MM.1S (cell line): Measurements from ENCODE around the gene FPGS.
"Not testable (repeated sequence)": the region's sequence is repeated elsewhere in the genome, so short reads cannot be mapped to it uniquely, and the experiment has no call there.

ENCODE experiments used
- DNase-seq: peaks from one replicate; pipeline ENCODE4 v3.0.0-alpha.2; 2015
- H2AFZ ChIP-seq: fragments of 300-600 bp; sonication (generic); 2 replicates; pipeline ENCODE4 v1.6.0; 2016; ENCODE audit warnings: antibody characterized with exemption, low read length
- H3F3A ChIP-seq: fragments of 300-600 bp; sonication (generic); 2 replicates; pipeline ENCODE4 v1.6.1; 2016; ENCODE audit warnings: mild to moderate bottlenecking, antibody characterized with exemption, low read length, moderate library complexity, mixed read lengths; ENCODE audit not compliant: insufficient read depth
- H3K27ac ChIP-seq: fragments of 300-600 bp; sonication (generic); 2 replicates; pipeline ENCODE4 v1.5.1; 2016; ENCODE audit warnings: mild to moderate bottlenecking, low read length
- H3K27me3 ChIP-seq: fragments of 300-600 bp; sonication (generic); replicated peaks from 2 replicates; pipeline ENCODE4 v1.6.0; 2016; ENCODE audit warnings: low read length; ENCODE audit not compliant: insufficient read depth
- H3K36me3 ChIP-seq: fragments of 300-600 bp; sonication (generic); replicated peaks from 2 replicates; pipeline ENCODE4 v1.6.1; 2016; ENCODE audit warnings: mild to moderate bottlenecking, low read length, mixed read lengths; ENCODE audit not compliant: insufficient read depth
- H3K4me1 ChIP-seq: fragments of 300-600 bp; sonication (generic); 2 replicates; pipeline ENCODE4 v1.6.1; 2016; ENCODE audit warnings: low read length, mixed read lengths
- H3K4me2 ChIP-seq: fragments of 300-600 bp; sonication (generic); 2 replicates; pipeline ENCODE4 v1.6.0; 2016; ENCODE audit warnings: low read depth, low read length
- H3K4me3 ChIP-seq: fragments of 300-600 bp; sonication (generic); 2 replicates; pipeline ENCODE4 v1.5.1; 2016; ENCODE audit warnings: low read length, mixed read lengths
- H3K79me2 ChIP-seq: fragments of 300-600 bp; sonication (generic); 2 replicates; pipeline ENCODE4 v1.6.1; 2016; ENCODE audit warnings: mixed run types, low read length, mixed read lengths
- H3K9ac ChIP-seq: fragments of 300-600 bp; sonication (generic); 2 replicates; pipeline ENCODE4 v1.6.1; 2016; ENCODE audit warnings: low read length, mixed read lengths
- H3K9me2 ChIP-seq: fragments of 300-600 bp; sonication (generic); replicated peaks from 2 replicates; pipeline ENCODE4 v1.6.1; 2016; ENCODE audit warnings: mild to moderate bottlenecking, low read length, mixed read lengths; ENCODE audit not compliant: insufficient read depth
- H3K9me3 ChIP-seq: fragments of 300-600 bp; sonication (generic); replicated peaks from 2 replicates; pipeline ENCODE4 v1.6.1; 2016; ENCODE audit warnings: mild to moderate bottlenecking, low read length, mixed read lengths; ENCODE audit not compliant: insufficient read depth
- H4K20me1 ChIP-seq: fragments of 300-600 bp; sonication (generic); 2 replicates; pipeline ENCODE4 v1.6.1; 2016; ENCODE audit warnings: mild to moderate bottlenecking, low read length, moderate library complexity, mixed read lengths; ENCODE audit not compliant: insufficient read depth
- EZH2 ChIP-seq: fragments of 300-600 bp; sonication (generic); optimal IDR thresholded peaks from 2 replicates; pipeline ENCODE3; 2017; ENCODE audit warnings: low read depth, mild to moderate bottlenecking, antibody characterized with exemption, low read length, mixed read lengths
- EZH2phosphoT487 ChIP-seq: fragments of 300-600 bp; sonication (generic); IDR thresholded peaks from 2 replicates; pipeline ENCODE4 v1.6.1; 2018; ENCODE audit warnings: antibody characterized with exemption, low read length
- TF ChIP-seq, protein P1 (sequence below): fragments of 300-600 bp; sonication (generic); IDR thresholded peaks from 2 replicates; pipeline ENCODE4 v1.5.1; 2016; ENCODE audit warnings: antibody characterized with exemption, low read length, mixed read lengths

Gene FPGS

DNA sequence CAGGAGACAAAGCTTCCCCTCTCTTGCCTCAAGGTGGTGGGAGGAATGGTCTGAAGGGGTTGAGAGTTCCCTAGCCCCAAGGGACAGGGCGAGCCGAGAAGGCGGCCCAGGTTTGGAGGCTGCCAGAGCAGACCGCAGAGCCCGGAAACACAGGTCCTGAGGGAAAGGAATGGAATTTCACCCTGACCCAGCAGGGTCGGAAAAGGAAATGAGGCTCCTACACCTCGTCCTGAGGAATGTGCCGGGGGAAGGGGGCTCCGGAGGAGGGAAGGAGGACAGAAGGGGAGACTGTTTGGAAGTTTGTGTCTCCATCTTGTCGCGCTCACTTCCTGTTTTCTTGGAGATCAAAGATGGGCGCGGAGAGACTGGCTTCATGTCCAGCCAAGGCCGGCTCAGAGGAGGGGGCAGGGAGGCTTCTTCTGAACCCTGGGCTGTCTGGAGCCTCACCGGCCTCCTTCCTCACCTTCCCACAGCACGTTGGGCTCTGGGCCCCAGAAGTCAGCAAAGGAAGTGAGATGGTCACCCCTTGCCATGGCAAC is 42.2 kb downstream of the FPGS start:
- no peak overlapping the region for H2AFZ ChIP-seq
- TF ChIP-seq, protein P1, sequence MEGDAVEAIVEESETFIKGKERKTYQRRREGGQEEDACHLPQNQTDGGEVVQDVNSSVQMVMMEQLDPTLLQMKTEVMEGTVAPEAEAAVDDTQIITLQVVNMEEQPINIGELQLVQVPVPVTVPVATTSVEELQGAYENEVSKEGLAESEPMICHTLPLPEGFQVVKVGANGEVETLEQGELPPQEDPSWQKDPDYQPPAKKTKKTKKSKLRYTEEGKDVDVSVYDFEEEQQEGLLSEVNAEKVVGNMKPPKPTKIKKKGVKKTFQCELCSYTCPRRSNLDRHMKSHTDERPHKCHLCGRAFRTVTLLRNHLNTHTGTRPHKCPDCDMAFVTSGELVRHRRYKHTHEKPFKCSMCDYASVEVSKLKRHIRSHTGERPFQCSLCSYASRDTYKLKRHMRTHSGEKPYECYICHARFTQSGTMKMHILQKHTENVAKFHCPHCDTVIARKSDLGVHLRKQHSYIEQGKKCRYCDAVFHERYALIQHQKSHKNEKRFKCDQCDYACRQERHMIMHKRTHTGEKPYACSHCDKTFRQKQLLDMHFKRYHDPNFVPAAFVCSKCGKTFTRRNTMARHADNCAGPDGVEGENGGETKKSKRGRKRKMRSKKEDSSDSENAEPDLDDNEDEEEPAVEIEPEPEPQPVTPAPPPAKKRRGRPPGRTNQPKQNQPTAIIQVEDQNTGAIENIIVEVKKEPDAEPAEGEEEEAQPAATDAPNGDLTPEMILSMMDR = no peak
- no peak for TF ChIP-seq EZH2
- TF ChIP-seq EZH2phosphoT487 = no peak
- H3K9me2 ChIP-seq = no peaks in the 10 kb centered on the region
- no peak for DNase-seq
- H3K4me2 ChIP-seq = no peak overlapping the region
- H3K4me1 ChIP-seq = no peaks in the 10 kb centered on the region
- no peak overlapping the region for H3K9ac ChIP-seq
- H3K27me3 ChIP-seq = peaks cover 17% of the 10 kb centered on the region; the same call in 1 of the 2 replicates
- no peaks in the 10 kb centered on the region for H3K79me2 ChIP-seq
- H3K36me3 ChIP-seq = no peaks in the 10 kb centered on the region
- no peak overlapping the region for H3K27ac ChIP-seq
- H3K4me3 ChIP-seq = no peak overlapping the region
- H3K9me3 ChIP-seq = no peaks in the 10 kb centered on the region
- no peaks in the 10 kb centered on the region for H3F3A ChIP-seq
- H4K20me1 ChIP-seq = no peaks in the 10 kb centered on the region

DNA sequence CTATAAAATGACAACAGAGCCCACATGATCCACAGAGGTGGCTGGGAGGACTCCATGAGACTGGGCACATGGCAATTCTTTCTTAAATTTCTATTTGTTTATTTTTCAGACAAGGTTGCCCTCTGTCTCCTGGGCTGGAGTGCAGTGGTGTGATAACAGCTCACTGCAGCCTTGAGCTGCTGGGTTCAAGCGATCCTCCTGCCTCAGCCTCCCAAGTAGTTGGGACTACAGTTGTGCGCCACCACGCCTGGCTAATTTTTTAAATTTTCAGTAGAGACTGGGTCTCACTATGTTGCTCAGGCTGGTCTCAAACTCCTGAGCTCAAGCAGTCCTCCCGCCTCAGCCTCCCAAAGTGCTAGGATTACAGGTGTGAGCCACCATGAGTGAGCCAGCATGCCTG is 42.9 kb downstream of the FPGS start:
- not testable (repeated sequence) for H3K27ac ChIP-seq, DNase-seq, H2AFZ ChIP-seq, H3K9ac ChIP-seq, H3K4me3 ChIP-seq, H3F3A ChIP-seq, H3K4me2 ChIP-seq, H3K9me2 ChIP-seq, H3K9me3 ChIP-seq, H3K4me1 ChIP-seq, H3K36me3 ChIP-seq, H3K79me2 ChIP-seq, H4K20me1 ChIP-seq
- H3K27me3 ChIP-seq = peaks cover 10% of the 10 kb centered on the region; the same call in 1 of the 2 replicates

DNA sequence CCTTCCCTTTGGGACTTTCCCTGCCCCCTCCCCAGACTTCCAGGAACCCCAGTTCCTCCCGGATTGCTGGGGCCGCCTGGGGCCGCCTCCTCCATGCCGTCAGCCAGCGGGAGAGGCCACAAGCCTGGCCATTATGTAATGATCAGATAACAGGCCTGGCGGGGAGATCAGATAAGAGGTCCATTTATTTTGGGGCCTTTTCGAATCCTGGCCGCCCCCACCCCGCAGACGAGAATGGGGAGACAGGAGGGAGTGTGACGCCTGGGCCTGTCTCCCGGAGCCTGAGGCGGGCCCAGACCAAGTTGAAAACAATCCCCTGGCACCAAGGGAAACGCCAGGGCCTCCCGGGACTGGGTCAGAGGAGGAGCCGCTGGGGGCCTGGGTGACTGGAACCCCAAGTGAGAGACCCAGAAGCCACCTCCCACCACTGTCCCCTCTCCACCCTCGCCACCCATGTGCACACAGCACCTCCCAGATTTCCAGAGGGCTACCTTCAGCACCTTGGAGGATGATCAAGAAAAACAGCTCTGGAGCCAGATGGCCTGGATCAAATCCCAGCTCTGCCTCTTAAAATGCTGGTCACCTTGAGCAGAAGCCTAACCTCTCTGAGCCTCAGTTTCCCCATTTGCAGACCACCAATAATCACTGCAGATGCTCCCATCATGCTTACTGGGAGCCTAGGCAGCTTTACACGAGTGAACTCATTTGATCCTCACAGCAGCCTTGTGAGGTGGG is 43.9 kb downstream of the FPGS start:
- Histone ChIP-seq H3K9me3 (no peaks in the 10 kb centered on the region), H3K36me3 (no peaks in the 10 kb centered on the region), H3K27ac (no peak overlapping the region), H3F3A (no peaks in the 10 kb centered on the region), H3K79me2 (no peaks in the 10 kb centered on the region), H3K27me3 (peaks cover 7% of the 10 kb centered on the region; the same call in 1 of the 2 replicates), H3K4me2 (no peak overlapping the region), H3K9me2 (no peaks in the 10 kb centered on the region), H2AFZ (no peak overlapping the region), H3K9ac (no peak overlapping the region), H3K4me1 (no peaks in the 10 kb centered on the region), H4K20me1 (no peaks in the 10 kb centered on the region), H3K4me3 (no peak overlapping the region)
- TF ChIP-seq EZH2 = no peak
- TF ChIP-seq, protein P1 = no peak
- TF ChIP-seq EZH2phosphoT487 = no peak
- DNase-seq = no peak

DNA sequence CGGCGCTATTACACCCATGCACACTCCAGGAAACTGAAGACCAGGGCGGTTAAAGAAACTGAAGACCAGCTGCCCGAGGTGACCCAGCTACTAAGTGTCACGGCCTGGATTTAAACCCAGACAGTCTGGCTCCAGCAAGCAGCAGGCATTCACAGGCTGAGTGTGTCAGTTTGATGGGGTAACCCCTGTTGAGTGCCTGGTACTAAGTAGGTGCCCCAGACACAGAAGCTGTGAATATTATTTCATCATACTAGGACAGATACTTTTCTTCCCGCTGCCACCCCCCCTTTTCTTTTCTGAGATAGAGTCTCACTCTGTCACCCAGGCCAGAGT is 44.5 kb downstream of the FPGS start:
- no peaks in the 10 kb centered on the region for H4K20me1 ChIP-seq
- H3K36me3 ChIP-seq = no peaks in the 10 kb centered on the region
- no peak overlapping the region for H3K4me2 ChIP-seq
- H2AFZ ChIP-seq = no peak overlapping the region
- H3K27ac ChIP-seq = no peak overlapping the region
- no peaks in the 10 kb centered on the region for H3K9me2 ChIP-seq
- no peaks in the 10 kb centered on the region for H3K79me2 ChIP-seq
- H3K9me3 ChIP-seq = no peaks in the 10 kb centered on the region
- H3K9ac ChIP-seq = no peak overlapping the region
- TF ChIP-seq, protein P1 = no peak
- TF ChIP-seq EZH2 (no peak), EZH2phosphoT487 (no peak)
- no peak for DNase-seq
- H3K4me1 ChIP-seq = no peaks in the 10 kb centered on the region
- no peak overlapping the region for H3K4me3 ChIP-seq
- H3K27me3 ChIP-seq = peaks cover 7% of the 10 kb centered on the region; the same call in 1 of the 2 replicates
- H3F3A ChIP-seq = no peaks in the 10 kb centered on the region
